GM19239 (cell line): ENCODE data around the gene ADCY4.

Experiments used
- DNase-seq: peaks from one replicate; pipeline ENCODE4 v3.0.0; 2011; ENCODE audit warnings: low spot score; ENCODE audit not compliant: insufficient read length
- FAIRE-seq: peaks from 2 replicates; lab custom pipeline; 2011; peaks lifted over from hg19 to GRCh38; lab: Jason Lieb, UNC

The ADCY4 gene

GRCh38 chr14:24280797-24281460 lies 53.9 kb downstream of the ADCY4 start:
- FAIRE-seq (no peak), DNase-seq (no peak)

- DNase-seq (peak; percentile 37), FAIRE-seq (peak; percentile 72)
Observed at GRCh38 chr14:24279301-24280186, 55.3 kb downstream of the ADCY4 start.

GRCh38 chr14:24278424-24278823 lies 56.4 kb downstream of the ADCY4 start:
- FAIRE-seq, result no peak

GRCh38 chr14:24277606-24278321 lies 57.1 kb downstream of the ADCY4 start:
- FAIRE-seq (no peak), DNase-seq (no peak)

More at GRCh38 chr14:24278424-24278823, 56.4 kb downstream of the ADCY4 start:
- DNase-seq, result no peak

GRCh38 chr14:24277071-24277470 lies 57.8 kb downstream of the ADCY4 start:
- FAIRE-seq (no peak), DNase-seq (no peak)

- DNase-seq (peak; percentile 60), FAIRE-seq (peak; percentile 96)
Observed at GRCh38 chr14:24274101-24274543, 60.7 kb downstream of the ADCY4 start.

GRCh38 chr14:24273422-24273998 lies 61.4 kb downstream of the ADCY4 start:
- FAIRE-seq, result no peak
- no peak for DNase-seq

GRCh38 chr14:24272467-24272866 lies 62.4 kb downstream of the ADCY4 start:
- DNase-seq, result no peak
- FAIRE-seq, result no peak

GRCh38 chr14:24271834-24272263 lies 63.0 kb downstream of the ADCY4 start:
- no peak for DNase-seq
- FAIRE-seq, result no peak

GRCh38 chr14:24271134-24271833 lies 63.6 kb downstream of the ADCY4 start, which contains the start of gene RABGGTA:
TSS of gene RABGGTA (minus strand) at chr14:24271597. CDS start at chr14:24271115, 482 bp downstream.
- peak; percentile 91 for DNase-seq
- peak; percentile 82 for FAIRE-seq

- FAIRE-seq, result no peak
- DNase-seq, result no peak
Observed at GRCh38 chr14:24270537-24271133, 64.2 kb downstream of the ADCY4 start.

GRCh38 chr14:24269910-24270536 lies 64.8 kb downstream of the ADCY4 start:
- FAIRE-seq, result no peak
- no peak for DNase-seq

GRCh38 chr14:24269368-24269767 lies 65.5 kb downstream of the ADCY4 start:
- no peak for FAIRE-seq

More at GRCh38 chr14:24269368-24269767, 65.5 kb downstream of the ADCY4 start:
- no peak for DNase-seq
